Left ventricle myocardium superior (tissue), 1 donor: ENCODE data around the gene TAF9B. TPM values are rescaled to one million over a fixed set of nuclear protein-coding genes. Genes with fewer than 3 reads are reported as not detected.
"Not testable (repeated sequence)": the region's sequence is repeated elsewhere in the genome, so short reads cannot be mapped to it uniquely, and the experiment has no call there.

Source experiments
- ATAC-seq: fragments of 200-7000 bp; cut with Tn5 transposase; one replicate; pipeline ENCODE4 v1.9.1; 2020; ENCODE audit warnings: mild to moderate bottlenecking, moderate library complexity
- DNase-seq: peaks from one replicate; pipeline ENCODE4 v3.0.0-alpha.2; 2020
- intact Hi-C: fragments of 100-400 bp; cut with micrococcal nuclease; formaldehyde crosslinking; loops from one replicate; pipeline ENCODE4 v1.11.0; 2022
- total RNA-seq: library from RNA; stranded (reverse); fragmentation: NEBNext Ultra II Directional; extraction: Animal tissue kit (Norgen Biotek cat#: 25700); gene quantifications from one replicate; pipeline ENCODE4 v1.2.1, GENCODE V29; 2021
- donor health status: DM: no; HTN: yes; CAD: no; lungs with severe emphysema.

TAF9B gene
- total RNA-seq, 1 donor from 2014 or later, result 19.1 TPM

DNA sequence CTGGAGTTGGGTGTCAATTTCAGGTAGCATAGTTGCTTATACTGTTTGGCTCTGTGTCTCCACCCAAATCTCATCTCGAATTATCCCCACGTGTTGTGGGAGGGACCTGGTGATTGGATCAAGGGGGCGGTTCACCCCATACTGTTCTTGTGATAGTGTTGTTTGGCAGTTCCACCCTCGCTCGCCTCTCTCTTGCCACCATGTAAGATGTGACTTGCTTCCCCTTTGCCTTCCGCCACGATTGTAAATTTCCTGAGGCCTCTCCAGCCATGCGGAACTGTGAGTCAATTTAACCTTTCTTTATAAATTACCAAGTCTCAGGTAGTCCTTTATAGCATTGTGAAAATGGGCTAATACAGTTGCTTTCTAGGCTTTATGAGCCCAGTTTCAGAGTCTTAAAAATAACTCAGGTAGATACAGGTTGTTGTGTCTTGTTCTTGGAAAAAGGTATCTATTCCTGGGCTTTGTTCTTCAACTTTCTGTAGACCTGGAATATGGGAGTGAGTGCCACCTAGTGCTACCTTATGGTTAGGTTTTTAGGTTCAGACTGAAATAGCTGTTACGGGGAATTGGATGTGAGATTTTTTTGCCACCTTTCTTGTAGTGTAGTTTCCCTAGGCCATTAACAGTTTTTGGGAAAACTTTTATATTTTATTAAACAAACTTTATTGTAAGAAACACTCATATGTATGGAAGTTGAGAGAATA, 19.8 kb downstream of the TAF9B start:
- intact Hi-C loops, result no loop called here
- DNase-seq (no peak), ATAC-seq (no peak)

DNA sequence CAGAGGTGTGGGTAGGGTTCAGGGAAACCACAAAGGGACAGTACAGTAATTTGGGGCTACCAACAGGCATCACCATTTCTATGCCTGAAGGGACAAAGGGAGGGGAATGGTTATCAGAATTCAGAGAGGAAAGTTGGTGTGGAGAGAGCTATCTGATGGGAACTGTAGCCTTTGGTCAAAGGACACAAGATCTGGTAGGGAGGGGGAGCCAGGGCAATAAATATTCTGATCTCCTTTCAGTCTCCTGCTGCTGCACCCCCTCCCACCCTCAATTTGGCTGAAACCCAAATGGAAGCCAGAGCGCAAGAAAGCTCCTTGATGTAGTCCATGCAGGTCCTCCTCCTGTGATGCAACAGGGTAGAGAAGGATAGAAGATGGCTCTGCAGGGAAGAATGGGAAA, 20.8 kb downstream of the TAF9B start:
- ATAC-seq, result no peak
- intact Hi-C loops, result no loop called here

DNA sequence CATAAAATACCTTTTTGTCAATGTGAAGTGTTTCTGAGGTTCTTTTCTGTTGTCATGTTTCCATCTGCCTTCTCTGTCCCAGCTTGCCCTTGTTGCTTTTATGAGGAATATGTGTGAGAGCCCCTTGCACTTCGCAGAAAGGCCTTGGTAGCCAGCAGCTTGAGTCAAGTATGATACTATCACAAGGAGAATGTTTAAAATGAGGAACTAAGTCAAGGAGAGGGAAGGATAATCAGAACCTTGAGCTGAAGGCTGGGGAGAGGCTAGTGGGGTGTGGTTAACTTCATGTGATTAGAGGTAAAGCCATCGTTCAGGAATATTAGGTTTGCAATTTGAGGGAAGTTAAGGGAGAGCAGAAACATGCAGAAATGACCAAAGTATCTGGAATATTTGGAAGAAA, 22.7 kb downstream of the TAF9B start:
- DNase-seq, result no peak
- intact Hi-C loops, result no loop called here
- no peak for ATAC-seq

More for the DNA sequence above, 20.8 kb downstream of the TAF9B start:
- no peak for DNase-seq

DNA sequence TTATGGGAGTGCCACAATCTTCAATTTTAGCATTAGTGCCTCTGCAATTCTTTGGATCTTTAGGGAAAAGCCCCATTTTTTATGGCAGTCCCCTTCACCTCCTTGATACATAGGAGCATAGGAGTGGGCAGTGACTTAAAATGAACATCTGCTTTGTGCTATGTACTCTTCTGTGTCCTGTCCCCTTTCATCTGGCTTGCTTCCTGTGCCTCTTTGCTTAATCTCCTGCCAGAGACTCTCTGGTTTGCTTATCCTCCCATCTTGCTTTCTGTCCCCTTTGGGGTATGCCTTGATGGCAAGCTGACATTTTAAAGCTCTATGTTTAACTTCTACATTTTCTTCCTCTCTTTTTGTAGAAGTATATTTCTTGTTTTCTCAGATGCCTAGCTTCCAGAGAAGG, 23.1 kb downstream of the TAF9B start:
- intact Hi-C loops, result no loop called here
- no peak for ATAC-seq
- no peak for DNase-seq

DNA sequence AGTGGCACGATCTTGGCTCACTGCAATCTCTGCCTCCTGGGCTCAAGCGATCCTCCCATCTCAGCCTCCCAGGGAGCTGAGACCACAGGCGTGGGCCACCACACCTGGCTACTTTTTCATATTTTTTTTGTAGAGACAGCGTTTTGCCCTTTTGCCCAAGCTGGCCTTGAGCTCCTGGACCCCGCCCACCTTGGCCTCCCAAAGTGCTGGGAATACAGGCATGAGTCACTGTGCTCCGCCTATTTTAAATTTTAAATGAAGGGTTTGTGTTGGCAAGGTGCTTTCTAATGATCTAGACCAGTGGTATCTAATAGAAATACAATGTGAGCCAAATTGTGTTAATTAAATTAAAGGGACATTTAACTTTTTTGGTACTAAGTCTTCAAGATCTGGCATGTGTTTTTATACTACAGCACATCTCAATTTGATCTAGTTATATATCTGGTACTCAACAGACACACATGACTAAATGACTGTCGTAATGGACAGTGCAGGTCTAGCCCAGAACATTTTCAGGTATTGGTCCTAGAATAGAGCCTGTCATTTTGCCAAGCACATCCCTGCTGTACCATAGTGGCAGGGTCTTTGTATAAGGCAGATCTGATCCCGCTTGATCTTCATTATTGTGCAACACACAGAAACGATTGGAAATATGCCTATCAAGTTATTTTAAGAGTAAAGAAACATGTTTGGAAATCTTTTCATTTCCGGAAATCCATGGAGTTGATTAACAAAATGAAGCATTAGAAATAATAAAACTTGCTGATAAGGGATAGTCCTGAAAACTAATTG, 28.1 kb downstream of the TAF9B start:
- no peak for ATAC-seq
- DNase-seq, result no peak
- intact Hi-C loops, result no loop called here

DNA sequence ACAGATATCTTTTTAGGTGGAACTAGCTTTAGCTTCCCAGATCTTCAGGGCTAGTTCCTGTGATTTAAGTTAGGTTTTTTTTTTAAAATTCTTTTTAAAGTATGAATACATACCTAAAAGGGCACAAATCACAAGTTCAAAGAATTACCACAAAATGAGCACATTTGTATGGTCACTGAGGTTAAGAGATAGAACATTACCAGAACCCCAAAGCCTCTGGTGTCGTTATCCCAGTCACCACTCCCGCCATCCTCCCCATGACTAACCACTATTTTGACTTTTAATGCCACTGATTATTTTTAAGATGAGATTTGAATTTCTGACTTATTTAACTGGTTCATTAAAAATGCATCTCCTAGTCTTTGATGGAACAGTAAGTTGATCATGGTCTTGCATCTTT, 30.0 kb downstream of the TAF9B start:
- no peak for DNase-seq
- intact Hi-C loops, result loop anchor here (10.0 kb wide), 1 partner anchor 205 kb away; no protein-coding TSS in a partner anchor
- no peak for ATAC-seq

DNA sequence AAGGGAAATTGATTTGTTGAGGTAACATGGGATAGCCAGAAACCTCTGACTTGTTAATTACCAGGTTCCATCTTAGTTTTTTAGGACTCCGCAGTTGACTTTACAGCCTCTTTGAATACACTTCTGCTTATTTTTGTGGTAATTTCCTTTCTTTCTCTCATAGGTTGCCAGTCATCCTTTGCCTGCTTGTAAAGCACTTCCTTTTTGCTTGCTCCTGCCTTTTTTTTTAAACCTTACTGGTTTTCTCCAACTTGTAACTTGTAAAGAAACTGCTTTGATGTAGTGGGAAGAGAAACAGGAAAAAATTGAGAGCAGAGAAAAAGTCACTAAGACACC, 32.8 kb downstream of the TAF9B start:
- ATAC-seq (no peak), DNase-seq (no peak)
- intact Hi-C loops, result loop anchor here (10.0 kb wide), 1 partner anchor 202 kb away; no protein-coding TSS in a partner anchor

DNA sequence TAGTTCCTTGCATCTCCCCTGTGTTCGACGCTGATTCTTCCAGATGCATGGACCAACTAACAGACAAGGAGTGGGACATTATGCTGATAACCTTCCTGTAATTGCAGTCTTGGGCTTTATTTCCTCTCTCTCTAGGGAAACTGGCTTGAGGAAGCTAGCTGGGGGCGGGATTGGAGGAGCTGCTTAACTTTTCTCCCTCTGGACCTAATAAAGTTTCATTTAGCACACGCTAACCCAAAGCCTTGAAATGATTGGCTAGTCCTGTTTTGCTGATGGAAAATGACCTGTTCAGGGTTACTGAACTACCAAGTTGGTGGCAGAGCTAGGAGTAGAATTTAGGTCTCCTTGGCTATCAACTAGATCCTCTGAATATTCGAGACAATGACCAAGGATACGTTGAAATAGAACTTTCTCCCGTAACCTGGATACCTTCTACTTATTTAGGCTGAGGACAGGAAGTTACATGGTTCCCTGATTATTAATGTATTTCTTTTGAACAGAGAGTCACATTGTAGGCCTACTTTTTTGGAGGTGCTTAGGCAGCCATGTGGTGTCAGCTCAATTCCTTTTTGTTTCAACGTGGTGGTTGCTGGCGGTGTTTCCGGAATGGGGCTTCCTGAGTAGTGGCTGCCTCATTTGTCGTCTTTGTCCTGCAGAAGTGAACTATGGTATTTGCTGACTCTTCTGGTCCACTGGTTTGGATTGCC, 33.4 kb downstream of the TAF9B start:
- no peak for DNase-seq
- ATAC-seq, result no peak
- intact Hi-C loops, result loop anchor here (10.0 kb wide), 1 partner anchor 201 kb away; no protein-coding TSS in a partner anchor

DNA sequence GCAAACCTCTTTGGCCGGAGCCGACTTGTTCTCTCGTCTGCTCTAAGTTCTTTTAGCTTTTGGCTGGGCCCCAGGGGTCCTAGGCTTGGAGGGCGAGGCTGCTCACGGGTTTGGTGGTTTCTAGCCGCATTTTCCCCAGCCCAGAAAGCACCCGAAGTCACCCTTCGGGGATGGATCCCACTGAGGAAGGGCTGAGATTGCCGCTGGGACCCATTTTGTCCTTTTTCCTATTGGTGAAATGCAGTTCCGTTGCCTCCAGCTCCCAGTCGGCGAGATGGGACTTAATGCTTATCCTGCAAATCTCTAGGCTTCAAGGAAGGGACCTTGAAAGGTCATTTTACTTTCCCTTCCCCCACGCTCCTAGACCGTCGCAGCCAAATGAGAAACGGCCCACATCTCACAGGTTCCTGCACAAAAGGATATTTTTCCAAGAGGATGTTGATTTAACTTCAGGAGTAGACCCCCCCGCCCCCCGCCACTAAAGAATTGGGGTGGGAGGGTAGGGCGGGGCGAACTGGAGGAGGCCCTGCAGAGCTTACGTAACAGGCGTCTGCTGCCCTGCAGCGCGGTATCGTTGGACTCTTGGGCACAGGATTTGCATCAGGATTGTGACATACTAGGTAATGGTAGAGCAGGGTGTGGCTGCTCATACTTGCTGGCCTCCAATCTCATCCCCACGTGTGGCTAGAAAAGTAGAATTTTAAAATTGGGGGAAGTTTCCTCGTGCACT, 34.8 kb downstream of the TAF9B start:
- ATAC-seq, result peak; percentile 65
- peak; percentile 42 for DNase-seq
- intact Hi-C loops, result loop anchor here (10.0 kb wide), 1 partner anchor 200 kb away; no protein-coding TSS in a partner anchor

DNA sequence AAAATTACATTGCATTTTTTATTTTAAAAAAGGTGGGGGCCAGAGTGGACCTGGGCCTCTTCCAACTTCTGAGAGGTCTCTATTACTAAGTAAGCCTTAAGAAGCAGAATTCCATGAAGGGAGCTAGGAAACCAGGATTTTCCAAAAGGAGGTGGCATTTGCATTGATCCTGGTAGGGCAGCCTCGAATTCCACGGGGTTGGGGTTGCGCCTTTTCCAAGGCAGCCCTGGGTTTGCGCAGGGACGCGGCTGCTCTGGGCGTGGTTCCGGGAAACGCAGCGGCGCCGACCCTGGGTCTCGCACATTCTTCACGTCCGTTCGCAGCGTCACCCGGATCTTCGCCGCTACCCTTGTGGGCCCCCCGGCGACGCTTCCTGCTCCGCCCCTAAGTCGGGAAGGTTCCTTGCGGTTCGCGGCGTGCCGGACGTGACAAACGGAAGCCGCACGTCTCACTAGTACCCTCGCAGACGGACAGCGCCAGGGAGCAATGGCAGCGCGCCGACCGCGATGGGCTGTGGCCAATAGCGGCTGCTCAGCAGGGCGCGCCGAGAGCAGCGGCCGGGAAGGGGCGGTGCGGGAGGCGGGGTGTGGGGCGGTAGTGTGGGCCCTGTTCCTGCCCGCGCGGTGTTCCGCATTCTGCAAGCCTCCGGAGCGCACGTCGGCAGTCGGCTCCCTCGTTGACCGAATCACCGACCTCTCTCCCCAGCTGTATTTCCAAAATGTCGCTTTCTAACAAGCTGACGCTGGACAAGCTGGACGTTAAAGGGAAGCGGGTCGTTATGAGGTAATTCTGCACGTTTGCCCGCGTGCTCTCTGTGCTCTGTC, 35.6 kb downstream of the TAF9B start, which contains the start of gene PGK1:
PGK1 (plus strand) TSS at position 626 of the 824 bp plus-strand sequence; CDS start at position 719, 93 bp downstream.
- intact Hi-C loops, result loop anchor here (10.0 kb wide), 1 partner anchor 199 kb away; no protein-coding TSS in a partner anchor
- peak; percentile 97 for DNase-seq
- peak; percentile 98 for ATAC-seq

DNA sequence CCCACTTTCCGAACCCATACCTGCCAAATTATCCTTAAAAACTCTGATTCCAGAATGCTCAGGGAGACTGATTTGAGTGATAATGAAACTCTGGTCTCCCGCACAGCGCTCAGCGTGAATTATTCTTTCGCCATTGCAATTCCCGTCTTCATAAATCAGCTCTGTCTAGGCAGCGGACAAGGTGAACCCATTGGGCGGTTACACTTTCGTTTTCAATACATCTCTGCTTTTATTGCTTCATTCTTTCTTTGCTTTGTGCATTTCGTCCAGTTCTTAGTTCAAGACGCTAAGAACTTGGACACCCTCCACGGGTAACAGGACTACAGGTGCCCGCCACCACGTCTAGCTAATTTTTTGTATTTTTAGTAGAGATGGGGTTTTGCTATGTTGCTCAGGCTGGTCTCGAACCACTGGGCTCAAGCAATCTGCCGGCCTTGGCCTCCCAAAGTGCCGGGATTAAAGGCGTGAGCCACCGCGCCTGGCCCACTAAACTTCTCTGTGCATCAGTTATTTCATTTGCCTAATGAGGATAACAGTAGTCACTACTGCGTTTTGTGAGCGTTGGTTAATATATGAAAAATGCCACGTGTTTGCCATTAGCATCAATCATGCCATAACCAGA, 36.3 kb downstream of the TAF9B start:
- ATAC-seq, result no peak
- intact Hi-C loops, result loop anchor here (10.0 kb wide), 1 partner anchor 198 kb away; no protein-coding TSS in a partner anchor
- DNase-seq, result no peak

DNA sequence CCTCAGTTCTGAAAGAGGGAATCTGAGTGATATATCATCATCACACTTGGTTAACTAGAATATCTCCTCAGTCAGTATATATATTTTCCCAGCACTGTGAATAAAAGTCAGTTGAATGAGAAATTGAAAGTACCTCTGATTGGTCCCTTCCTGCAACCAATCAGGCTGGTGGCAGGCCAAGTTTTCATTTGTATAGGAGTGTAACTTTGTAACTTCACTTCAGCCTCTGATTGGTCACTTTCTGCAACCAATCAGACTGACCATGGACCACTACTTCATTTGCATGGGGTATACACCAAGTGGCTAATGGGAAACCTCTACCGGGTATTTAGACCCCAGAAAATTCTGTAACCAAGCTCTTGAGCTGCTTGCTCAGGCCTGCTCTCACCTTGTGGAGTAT, 37.4 kb downstream of the TAF9B start:
- intact Hi-C loops, result loop anchor here (10.0 kb wide), 1 partner anchor 197 kb away; no protein-coding TSS in a partner anchor
- DNase-seq (no peak), ATAC-seq (no peak)

DNA sequence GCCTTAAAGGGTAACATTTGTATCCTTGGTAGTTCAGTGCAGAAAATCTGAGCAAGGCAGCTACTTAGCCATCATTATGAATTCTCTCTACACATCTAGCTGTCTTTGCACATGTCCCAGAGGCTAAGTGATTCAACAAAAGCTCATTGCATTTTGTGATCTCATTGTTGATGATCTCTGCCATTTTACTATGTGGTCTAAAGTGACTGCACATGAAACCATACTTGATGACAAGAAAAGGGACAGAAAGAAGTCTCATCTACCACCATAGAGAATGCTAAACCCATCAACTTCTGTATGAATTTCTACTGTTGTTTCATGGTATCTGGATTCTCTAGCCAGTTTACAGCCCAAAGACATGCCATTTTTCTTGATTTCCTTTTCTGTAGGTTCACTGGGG, 41.3 kb downstream of the TAF9B start:
- intact Hi-C loops, result no loop called here
- no peak for ATAC-seq
- no peak for DNase-seq

DNA sequence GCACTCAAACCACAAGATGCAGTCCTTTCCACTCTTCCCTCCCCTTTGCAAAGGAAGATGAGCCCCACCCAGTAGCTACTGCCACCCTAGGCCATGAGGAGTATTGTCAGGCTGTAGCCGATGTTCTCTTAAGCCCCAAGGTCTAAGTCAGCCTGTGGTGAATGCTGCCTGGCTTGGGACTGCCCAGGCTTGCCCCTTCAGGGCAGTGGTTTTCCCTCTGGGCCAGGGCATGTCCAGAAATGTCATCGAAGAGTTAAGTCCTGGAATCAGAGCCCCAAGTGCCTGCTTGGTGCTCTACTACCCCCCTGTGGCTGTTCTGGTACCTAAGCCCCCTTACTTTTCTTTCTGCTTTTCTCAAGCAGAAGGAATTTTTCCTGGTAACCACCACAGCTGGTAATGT, 47.2 kb downstream of the TAF9B start:
- ATAC-seq, result no peak
- intact Hi-C loops, result no loop called here

DNA sequence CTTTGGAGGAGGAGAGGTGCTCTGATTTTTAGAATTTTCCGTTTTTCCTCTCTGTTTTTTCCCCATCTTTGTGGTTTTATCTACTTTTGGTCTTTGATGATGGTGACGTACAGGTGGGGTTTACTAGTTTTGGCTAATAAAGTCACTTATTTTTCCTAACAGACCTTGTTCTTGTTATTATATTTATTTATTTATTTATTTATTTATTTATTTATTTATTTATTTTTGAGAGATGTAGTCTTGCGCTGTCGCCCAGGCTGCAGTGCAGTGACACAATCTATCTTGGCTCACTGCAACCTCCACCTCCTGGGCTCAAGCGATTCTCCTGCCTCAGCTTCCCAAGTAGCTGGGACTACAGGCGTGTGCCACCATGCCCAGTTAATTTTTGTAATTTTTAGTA, 58.0 kb downstream of the TAF9B start:
- intact Hi-C loops, DNase-seq, ATAC-seq: not testable (repeated sequence)

More for the DNA sequence above, 47.2 kb downstream of the TAF9B start:
- no peak for DNase-seq
